Amniotic epithelial cell (primary cell): ENCODE measurements around the gene LTA4H.

ENCODE experiments used
- DNase-seq: peaks from one replicate; pipeline ENCODE4 v3.0.0-alpha.2; 2010; ENCODE audit warnings: low read depth

Gene LTA4H

DNA sequence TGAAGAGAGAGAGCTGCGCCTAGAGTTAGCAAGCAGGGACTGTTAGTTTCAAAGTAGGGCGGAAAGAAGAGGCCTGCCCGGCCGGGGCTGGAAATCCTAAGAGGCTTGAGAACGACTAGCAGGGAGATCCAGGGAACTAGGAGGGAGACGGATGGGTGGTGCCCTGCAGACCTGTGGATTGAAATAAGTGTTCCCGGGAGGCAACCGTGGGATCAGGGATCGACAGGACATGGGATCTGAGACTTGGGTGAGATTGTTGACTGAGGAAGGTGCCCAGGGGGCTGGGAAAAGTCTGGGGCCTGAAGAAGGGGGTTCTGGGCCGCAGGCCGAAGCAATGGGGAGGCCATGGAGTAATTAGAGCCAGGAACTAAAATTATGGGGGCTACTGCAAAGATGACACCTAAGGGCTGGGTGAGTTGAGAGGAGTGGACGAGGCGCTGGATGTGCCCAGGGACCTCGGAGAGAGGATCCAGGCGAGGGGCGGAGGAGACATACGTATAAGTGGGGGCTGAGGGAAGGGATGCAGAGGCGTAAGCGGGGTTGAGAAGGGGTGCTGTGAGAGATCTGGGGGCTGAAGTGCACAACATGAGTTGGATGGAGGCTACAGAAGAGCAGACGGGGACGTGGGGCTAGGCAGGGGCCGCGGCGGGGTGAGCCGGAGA, 635 bp downstream of the LTA4H start:
- DNase-seq = peak; percentile 23

- peak; percentile 3 for DNase-seq
These were observed 1.6 kb downstream of the LTA4H start for GRCh38 chr12:96033549-96034389.

DNA sequence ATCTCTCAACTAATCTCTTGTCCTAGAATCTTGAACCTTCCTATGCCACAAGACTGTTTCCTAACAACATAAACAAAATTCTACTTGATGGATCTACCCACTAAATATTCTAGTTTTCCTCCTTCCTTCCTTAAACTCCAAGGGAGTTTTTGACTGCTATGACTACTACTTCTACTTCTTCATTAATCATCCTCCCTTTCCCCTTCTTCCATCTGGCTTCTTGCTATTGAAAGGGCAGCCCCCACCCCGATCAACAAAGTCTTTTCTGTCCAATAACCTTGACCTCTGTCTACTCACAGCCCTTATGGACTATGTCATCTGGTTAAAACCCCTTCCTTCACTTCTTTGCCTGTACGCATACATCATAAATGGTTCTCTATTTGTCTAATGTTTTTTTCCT, 5.6 kb downstream of the LTA4H start:
- DNase-seq = no peak

- no peak for DNase-seq
These were observed 6.8 kb downstream of the LTA4H start for GRCh38 chr12:96028538-96028937.

- DNase-seq = peak; percentile 88
These were observed 9.1 kb downstream of the LTA4H start for GRCh38 chr12:96026331-96026730.

- no peak for DNase-seq
These were observed 9.9 kb downstream of the LTA4H start for GRCh38 chr12:96025518-96025917.

DNA sequence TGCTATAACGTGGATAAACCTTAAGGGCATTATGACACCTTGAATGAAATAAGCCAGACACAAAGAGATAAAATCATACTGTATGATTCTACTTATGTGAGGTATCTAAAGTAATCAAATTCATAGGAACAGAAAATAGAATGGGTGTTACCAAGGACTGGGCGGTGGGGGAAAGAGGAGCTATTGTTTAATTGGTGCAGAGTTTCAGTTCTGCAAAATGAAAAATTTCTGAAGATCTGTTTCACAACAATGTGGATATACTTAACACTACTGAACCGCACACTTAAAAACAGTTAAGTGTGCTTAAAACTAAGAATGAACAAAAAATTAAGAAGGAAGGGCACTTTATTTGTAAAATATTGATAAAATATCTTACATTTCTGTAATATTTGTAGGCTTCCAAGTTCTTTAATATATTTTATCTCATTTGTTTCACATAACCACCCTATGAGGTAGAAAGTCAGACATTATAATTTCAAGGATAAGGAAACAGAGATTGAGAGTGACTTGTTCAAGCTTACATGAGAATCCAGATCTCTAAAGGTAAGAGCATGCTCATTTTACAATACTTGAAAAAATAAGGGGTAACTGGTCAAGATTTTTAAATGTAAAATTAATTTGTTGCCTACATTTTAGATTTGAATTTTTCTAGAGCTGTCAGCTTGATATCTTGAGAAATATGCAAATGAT, 14.9 kb downstream of the LTA4H start:
- DNase-seq = no peak

GRCh38 chr12:96015672-96016071, 19.7 kb downstream of the LTA4H start:
- no peak for DNase-seq

GRCh38 chr12:96014943-96015599, 20.3 kb downstream of the LTA4H start:
- no peak for DNase-seq

DNA sequence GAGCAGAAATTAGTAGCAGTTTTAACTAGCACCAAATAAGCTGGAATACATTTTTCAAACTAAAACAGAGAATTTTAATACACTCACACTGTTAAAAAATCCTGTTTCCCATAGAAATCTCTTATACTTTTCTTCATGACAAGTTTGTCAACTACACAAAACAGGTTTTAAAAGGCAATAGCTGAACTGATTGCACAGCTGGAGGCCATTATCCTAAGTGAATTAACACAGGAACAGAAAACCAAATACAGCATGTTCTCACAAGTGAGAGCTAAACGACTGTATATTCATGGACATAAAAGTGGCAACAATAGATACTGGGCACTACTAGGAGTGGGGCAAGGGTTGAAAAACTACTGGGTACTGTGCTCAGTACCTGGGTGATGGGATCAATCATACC, 27.7 kb downstream of the LTA4H start:
- DNase-seq = no peak

GRCh38 chr12:96006727-96007126, 28.7 kb downstream of the LTA4H start:
- DNase-seq = no peak

- no peak for DNase-seq
These were observed 34.5 kb downstream of the LTA4H start for GRCh38 chr12:96000858-96001257.

DNA sequence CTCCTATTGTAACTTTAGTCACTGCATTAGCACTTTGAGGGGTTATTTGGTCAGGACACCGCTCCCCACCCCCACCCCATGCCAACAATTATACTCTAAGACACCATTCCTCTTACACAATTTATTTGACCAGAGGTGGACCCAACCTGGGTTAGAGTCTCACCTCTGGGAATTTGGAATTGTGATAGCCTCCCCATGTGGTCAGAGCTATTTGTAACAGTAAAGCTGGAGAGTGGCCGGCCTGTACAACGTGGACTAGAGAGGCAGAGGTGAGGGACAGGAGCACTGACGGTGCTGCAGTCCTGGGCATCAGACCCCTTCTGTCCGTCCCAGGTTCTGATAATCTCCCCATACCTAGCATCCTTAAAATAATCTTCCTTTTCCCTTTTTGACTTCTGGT, 35.9 kb downstream of the LTA4H start:
- DNase-seq = no peak

DNA sequence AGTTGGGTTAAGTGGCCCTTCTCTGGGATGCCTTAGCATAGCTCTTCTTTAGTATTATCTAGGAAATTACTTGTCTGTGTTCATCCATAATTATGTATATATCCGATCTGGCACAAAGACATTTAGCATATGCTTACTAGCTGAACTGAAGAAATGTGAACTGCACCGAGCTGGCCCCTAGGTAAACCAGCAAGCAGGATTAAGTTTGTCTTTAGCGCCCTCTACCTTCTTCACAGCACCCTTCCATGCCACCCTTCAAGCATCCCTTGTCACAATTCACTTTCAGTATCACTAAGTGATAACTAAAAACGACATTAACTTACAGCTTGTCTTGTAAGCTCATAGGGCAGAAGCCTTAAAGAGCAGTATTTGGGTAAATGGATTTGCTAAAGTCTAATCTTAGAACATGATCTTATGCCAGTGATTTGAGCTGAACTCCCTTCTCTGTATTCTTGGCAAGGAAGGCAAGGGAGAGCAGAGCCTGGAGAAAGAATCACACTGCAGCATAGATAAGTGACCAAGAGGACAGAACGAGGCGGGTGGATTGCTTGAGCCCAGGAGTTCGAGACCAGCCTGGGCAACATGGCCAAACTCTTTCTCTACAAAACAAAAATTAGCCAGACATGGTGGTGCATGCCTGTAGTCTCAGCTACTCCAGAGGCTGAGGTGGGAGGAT, 36.6 kb downstream of the LTA4H start:
- DNase-seq = peak; percentile 62

DNA sequence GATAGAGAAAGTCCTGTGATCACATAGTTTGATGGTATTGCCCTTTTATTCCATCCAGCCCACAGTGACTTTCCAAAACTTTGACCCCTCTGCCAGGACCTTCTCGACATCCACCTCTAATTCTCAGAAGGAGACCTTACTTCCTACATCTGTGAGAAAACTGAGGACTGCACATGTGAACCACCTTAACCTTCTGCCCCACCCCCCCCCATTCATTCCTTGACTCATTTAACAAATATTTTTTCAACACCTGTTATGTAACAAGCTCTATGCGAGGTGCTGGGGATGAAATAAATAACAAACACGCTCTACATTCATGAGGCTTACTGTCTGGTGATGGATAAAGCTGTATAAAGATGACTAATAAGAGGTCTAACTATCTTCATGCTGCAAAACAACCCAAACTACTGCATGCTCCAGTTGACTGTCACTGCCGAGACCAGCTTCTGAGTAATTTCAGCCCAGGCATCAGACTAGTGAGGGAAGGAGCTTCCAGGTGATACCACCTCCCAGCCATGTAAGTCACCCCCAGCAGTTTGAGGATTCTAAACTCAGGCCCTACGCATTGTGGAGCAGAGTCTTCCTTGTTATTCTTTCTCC, 37.4 kb downstream of the LTA4H start:
- peak; percentile 60 for DNase-seq

DNA sequence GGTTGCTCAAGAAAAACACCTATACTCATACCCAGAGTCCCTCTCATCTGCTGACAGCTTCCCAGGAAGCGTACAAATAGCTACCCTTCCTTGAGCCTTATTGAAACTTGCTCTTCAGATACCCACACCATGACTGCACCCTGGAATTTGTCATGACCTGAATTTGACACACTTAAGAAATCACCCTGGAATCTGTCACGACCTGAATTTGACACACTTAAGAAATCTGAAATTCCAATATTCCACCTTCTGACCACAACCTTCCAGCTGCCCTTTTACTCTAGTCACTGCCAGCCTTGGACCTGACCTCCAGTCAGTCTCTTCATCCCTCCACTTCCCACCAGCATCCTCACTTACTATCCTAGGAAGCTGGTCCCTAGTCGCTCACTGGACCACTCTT, 38.1 kb downstream of the LTA4H start:
- no peak for DNase-seq

GRCh38 chr12:95996034-95996658, 39.2 kb downstream of the LTA4H start, which contains the start of gene HAL:
Gene HAL, minus strand, starts transcription at chr12:95996344. Its CDS starts 434 bp downstream, at chr12:95995910.
- peak; percentile 24 for DNase-seq

GRCh38 chr12:95995238-95996031, 40.0 kb downstream of the LTA4H start:
- DNase-seq = no peak

GRCh38 chr12:95994476-95994875, 40.9 kb downstream of the LTA4H start:
- DNase-seq = peak; percentile 12

DNA sequence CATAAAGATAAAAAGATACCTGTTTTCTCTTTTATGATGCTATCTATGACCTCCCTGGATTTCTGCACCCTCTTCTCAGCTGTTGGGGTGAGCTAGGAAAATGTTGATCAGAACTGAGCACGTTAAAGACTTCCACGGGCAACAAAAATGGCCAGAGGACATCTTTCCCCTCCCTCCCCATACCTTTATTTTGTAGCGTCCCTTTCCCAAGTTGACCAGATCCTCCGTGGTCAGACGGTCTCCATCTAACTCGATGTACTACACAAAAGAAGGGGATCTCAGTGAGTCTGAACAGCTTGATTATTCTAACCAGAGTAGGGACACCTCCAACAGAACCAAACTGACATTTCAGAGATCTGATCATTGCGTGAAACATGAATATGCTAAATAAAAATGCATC, 41.5 kb downstream of the LTA4H start:
- no peak for DNase-seq
